ENCODE measurements around the gene LTB4R2. TPM values are rescaled to one million over a fixed set of nuclear protein-coding genes. Genes with fewer than 3 reads are reported as not detected.
"Not testable (repeated sequence)": the region's sequence is repeated elsewhere in the genome, so short reads cannot be mapped to it uniquely, and the experiment has no call there.

Gene LTB4R2
- total and polyA plus RNA-seq, 11 donors, result 0.53 to 3.8 (median 1.6) TPM

GRCh38 chr14:24348186-24348585 lies 38.2 kb downstream of the LTB4R2 start:
- Histone ChIP-seq H3K27ac (peak overlapping the region in 2 of 12 donors; percentile 62 to 73), H3K27me3 (peaks cover 0 to 17% (median 0%) of the 10 kb centered on the region in 9 donors), H3K9me3 (no peaks in the 10 kb centered on the region), H3K4me3 (no peak overlapping the region), H3K36me3 (no peaks in the 10 kb centered on the region), H3K4me1 (peaks cover 0 to 18% (median 0%) of the 10 kb centered on the region in 12 donors)
- intact Hi-C loops (cut with DNase I), result no loop called here
- no peak for TF ChIP-seq POLR2A (IDR thresholded peaks at IDR 0.05)
- TF ChIP-seq CTCF (IDR thresholded peaks at IDR 0.05), result no peak
- no peak for DNase-seq
- 93 to 98% (median 97%) methylated on average over 2 of the region's 2 CpGs for WGBS, 4 donors
- no peak for ATAC-seq

GRCh38 chr14:24349742-24350141 lies 39.8 kb downstream of the LTB4R2 start:
- Histone ChIP-seq H3K27me3 (peaks cover 0 to 22% (median 0%) of the 10 kb centered on the region in 9 donors), H3K4me1 (peaks cover 0 to 18% (median 0%) of the 10 kb centered on the region in 12 donors), H3K9me3 (no peaks in the 10 kb centered on the region), H3K4me3 (no peak overlapping the region), H3K36me3 (no peaks in the 10 kb centered on the region), H3K27ac (no peak overlapping the region)
- 58 to 70% (median 62%) methylated on average over 5 of the region's 5 CpGs for WGBS, 4 donors
- ATAC-seq, result no peak
- intact Hi-C loops (cut with DNase I), result no loop called here
- no peak for DNase-seq
- TF ChIP-seq CTCF (IDR thresholded peaks at IDR 0.05) (no peak), POLR2A (IDR thresholded peaks at IDR 0.05) (no peak)

DNA sequence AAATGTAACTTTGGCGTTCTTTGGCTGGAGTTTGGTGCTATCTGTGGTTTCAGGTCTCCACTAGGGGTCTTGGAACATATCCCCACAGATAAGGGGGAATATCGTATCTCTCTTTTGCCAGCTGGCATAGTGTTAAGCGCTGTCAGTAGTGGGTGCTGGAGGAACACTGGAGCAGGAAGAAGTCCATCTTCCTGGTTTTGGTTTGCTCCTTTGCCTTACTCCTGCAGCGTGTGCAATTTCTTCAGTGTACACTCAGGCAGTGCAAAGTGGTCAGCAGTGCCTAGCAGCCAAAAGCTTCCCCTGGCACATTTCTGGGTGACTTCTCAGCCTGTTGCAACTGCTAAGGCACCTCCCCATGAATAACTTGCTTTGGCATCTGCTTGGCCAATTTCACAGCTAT lies 41.6 kb downstream of the LTB4R2 start:
- peaks cover 0 to 15% (median 0%) of the 10 kb centered on the region in 12 donors for H3K4me1 ChIP-seq
- DNase-seq (no peak), ATAC-seq (peak in 3 of 4 donors; percentile 58 to 67 (median 59))
- no peaks in the 10 kb centered on the region for H3K9me3 ChIP-seq
- H3K27me3 ChIP-seq, result peaks cover 0 to 26% (median 0%) of the 10 kb centered on the region in 9 donors
- H3K4me3 ChIP-seq, result no peak overlapping the region
- no peaks in the 10 kb centered on the region for H3K36me3 ChIP-seq
- H3K27ac ChIP-seq, result no peak overlapping the region
- TF ChIP-seq POLR2A (IDR thresholded peaks at IDR 0.05) (no peak), CTCF (IDR thresholded peaks at IDR 0.05) (no peak)
- WGBS, 4 donors, result 14 to 25% (median 18%) methylated on average over 4 of the region's 4 CpGs
- intact Hi-C loops (cut with DNase I), result no loop called here

DNA sequence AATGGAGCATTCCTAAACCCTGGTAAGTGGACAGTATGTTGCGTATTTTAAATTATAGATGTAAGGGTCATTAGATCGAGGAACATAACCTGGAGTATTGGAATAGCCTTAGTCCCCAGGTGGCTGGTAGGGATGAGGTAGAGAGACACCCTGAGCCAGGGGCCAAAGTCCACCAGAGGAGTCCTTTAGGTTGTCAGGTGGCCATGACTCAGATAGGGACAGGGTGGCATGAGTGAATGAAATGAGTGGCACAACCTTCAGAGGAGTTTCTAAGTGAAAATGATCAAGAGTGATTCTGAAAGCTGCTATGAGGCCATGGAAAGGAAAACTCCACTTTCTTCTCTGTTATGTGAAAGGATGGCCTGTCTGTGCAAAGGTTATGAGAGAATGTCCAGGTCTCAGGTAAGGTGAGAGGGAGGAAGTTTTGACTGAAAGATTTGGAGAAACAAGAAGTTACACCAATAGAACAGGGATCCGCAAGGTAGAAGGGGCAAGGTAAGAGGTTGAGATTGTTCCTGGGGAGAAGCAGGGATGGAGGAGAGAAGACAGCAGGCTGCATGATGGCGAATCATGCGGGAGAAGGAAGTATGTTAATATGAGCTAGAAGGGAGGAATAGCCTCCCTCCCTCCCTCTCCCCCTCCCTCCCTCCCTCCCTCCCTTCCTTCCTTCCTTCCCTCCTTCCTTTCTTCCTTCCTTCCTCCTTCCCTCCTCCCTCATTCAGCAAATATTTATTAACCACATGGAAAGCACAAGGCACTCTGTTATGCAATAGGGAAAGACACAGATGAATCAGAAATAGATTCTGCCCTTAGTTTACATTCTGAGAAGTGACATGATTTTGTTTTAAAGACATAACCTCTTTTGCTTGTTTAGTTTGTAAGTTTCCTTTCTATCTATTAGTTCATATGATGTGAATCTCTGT lies 43.9 kb downstream of the LTB4R2 start:
- no peaks in the 10 kb centered on the region for H3K9me3 ChIP-seq
- H3K36me3 ChIP-seq, result no peaks in the 10 kb centered on the region
- peaks cover 0 to 26% (median 0%) of the 10 kb centered on the region in 9 donors for H3K27me3 ChIP-seq
- intact Hi-C loops (cut with DNase I), result no loop called here
- ATAC-seq (no peak), DNase-seq (no peak)
- 67 to 73% (median 71%) methylated on average over 5 of the region's 5 CpGs for WGBS, 4 donors
- H3K4me3 ChIP-seq, result no peak overlapping the region
- no peak overlapping the region for H3K27ac ChIP-seq
- TF ChIP-seq POLR2A (IDR thresholded peaks at IDR 0.05) (no peak), CTCF (IDR thresholded peaks at IDR 0.05) (no peak)
- peaks cover 0 to 13% (median 0%) of the 10 kb centered on the region in 12 donors for H3K4me1 ChIP-seq

- 87 to 90% (median 88%) methylated on average over 3 of the region's 3 CpGs for WGBS, 4 donors
- ATAC-seq; H3K9me3 ChIP-seq; intact Hi-C loops (cut with DNase I); H3K4me3 ChIP-seq; DNase-seq; H3K27ac ChIP-seq; H3K36me3 ChIP-seq: not testable (repeated sequence)
- Histone ChIP-seq H3K4me1 (peaks cover 0 to 13% (median 0%) of the 10 kb centered on the region in 12 donors), H3K27me3 (peaks cover 0 to 26% (median 0%) of the 10 kb centered on the region in 9 donors)
Observed at GRCh38 chr14:24354482-24354825, 44.5 kb downstream of the LTB4R2 start.

Measured in heart left ventricle (tissue), 16 donors.